GM12801 (cell line): Measurements from ENCODE around the gene FSIP1.

ENCODE experiments used
- TF ChIP-seq, protein P1 (sequence below): IDR thresholded peaks from one replicate; pipeline ENCODE4 v1.5.1; 2011; ENCODE audit warnings: control low read depth; ENCODE audit not compliant: insufficient read length; ENCODE audit errors: extremely low read depth

The FSIP1 gene

DNA sequence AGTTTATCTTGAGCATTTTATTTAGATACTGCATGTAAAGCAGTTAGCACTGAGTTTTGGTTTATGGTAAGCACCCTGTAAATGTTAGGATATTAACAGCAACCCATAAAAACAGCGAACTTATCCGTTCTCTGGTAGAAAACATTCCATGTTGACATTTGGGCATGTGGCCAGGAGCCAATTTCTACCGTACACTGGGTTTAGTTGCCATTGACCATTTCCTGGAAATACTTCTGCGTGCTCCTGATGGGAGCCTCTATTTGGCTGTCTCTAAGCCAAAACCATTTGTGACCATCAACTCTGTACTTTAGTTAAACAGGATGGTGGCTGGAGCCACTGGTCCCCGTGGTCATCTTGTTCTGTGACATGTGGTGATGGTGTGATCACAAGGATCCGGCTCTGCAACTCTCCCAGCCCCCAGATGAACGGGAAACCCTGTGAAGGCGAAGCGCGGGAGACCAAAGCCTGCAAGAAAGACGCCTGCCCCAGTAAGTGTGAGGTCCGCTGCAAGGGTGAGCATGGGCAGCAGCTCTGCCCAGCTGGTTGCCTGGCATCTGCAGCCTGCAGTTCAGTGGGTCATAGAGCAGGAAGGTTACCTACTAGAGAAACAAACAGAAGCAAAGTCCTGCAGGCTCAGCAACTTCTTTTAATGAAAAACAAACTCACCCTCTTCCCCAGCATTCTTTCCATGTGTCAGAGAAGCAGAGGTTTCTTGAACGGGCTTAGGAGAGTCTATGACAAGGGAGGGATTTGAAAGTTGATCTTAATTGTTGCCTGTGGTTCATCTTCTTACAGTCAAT lies 194.7 kb downstream of the FSIP1 start:
- TF ChIP-seq, protein P1, sequence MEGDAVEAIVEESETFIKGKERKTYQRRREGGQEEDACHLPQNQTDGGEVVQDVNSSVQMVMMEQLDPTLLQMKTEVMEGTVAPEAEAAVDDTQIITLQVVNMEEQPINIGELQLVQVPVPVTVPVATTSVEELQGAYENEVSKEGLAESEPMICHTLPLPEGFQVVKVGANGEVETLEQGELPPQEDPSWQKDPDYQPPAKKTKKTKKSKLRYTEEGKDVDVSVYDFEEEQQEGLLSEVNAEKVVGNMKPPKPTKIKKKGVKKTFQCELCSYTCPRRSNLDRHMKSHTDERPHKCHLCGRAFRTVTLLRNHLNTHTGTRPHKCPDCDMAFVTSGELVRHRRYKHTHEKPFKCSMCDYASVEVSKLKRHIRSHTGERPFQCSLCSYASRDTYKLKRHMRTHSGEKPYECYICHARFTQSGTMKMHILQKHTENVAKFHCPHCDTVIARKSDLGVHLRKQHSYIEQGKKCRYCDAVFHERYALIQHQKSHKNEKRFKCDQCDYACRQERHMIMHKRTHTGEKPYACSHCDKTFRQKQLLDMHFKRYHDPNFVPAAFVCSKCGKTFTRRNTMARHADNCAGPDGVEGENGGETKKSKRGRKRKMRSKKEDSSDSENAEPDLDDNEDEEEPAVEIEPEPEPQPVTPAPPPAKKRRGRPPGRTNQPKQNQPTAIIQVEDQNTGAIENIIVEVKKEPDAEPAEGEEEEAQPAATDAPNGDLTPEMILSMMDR: no peak

DNA sequence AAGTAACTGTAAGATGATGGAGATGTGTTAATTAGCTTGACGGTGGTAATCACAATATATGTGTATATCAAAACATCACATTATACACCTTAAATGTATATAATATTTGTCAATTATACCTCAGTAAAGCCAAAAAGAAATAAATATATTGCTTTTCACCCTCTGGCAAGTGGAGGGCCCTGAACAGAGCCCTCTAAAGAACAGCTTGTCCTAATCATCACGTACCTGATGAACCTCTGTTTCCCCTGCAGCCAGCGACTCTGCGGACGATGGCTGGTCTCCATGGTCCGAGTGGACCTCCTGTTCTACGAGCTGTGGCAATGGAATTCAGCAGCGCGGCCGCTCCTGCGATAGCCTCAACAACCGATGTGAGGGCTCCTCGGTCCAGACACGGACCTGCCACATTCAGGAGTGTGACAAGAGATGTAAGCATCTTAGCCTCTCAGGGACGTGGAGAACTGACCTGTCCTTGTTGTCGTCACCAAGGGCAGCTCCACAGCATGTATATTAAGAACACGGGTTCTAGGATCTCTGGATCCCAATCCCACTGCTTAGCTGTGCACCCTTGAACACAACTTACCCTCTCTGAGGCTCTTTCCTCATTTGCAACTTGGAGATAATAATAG lies 195.4 kb downstream of the FSIP1 start:
- TF ChIP-seq, protein P1: no peak

DNA sequence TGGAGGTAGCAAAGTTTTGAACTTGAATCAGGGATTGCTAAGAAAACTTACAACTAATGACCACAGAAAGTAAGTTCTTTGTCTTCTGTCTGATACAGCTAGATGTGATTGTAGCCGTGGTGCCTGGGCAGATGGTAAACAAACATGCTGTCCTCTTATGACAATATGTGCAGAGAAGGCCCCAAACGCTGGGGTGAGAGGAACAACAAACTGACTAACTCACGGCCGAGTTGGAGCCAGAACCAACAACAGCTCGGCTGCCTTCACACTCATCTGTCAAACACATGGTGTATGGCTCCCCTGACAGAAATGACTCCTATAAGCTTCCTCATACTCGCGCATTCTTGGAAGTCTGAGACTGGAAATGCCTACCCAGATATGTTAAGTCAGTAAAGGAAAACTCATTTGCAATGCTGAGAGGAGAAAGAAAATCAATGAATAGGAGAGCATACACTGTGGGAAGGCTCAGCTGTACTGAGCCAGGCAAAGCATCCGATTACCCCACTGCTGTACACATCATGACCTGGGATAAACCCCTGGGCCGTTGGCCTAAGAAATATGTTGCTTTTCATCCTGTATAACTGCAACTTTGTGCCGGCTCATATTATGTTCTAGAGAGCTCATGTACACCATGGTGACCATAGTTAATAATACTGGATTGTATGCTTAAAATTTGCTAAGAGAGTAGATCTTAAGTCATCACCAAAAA lies 196.1 kb downstream of the FSIP1 start:
- TF ChIP-seq, protein P1: no peak

DNA sequence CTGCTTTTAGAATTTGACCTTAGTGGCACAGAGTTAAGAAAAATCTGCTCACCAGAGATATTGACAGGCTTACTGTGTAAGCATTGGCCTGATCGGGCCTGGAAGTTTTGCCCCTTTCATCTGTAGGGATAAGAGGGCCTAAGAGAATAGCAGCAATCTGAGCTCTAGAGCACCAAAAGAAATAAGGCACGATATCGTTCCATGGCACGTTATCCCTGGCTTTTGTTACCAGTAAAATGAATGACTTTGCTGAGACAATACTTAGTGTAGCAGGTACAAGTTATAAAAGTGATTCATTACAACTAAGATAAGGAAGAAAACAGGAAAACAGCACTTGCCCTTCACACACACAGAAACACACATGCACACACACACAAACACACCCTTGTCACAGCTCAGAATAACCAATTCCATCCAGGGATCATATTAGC lies 196.8 kb downstream of the FSIP1 start:
- TF ChIP-seq, protein P1: no peak

DNA sequence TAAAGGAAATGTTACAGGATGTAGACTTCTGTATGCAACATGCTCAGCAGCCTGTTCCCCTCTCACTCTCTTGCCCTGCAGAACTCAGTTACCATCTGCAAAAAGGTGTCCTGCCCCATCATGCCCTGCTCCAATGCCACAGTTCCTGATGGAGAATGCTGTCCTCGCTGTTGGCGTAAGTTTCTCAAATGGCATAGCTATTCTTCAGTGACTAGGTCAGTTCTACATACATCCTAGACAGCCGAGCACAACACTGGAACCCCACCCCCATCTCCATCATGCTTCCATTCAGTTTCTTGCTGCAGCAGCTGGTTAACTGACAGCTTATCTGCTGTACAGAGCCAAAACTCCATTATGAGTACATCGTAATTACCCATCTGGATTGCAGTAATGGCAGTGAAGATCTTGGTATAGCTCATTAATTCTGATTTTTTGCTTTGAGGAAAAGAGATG lies 197.2 kb downstream of the FSIP1 start:
- TF ChIP-seq, protein P1: no peak

DNA sequence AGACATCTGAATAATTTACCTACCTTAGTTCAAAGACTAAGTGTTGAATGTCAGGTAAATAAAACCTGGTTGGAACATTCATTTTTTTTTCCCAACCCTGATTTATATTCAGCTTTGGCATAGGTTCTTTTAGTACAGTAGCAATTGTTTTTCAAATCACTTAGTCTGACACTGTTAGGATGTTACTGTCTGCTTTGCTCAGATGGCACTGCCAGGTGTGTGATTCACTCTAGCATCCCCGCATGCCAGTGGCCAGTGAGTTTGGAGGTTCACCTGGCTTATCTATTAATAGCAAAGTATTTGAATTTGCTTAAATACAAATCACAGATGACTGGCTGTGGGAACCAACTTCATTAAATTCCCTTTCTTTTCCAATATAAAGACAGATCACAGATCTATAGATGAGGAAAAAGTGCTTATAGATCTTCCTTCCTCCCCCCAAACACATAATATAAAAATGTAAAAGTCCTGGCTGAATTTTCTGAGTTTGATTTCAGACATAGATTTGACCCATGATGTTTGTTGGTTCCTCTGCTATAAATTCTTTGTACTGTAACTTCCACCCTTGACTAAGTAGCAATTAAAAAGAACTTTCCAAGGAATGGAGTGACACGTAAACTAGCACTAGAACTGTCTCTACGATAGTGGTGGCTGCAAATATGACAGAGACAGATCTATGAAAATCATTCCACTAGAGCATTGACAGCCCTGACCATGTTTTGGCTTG lies 197.8 kb downstream of the FSIP1 start:
- TF ChIP-seq, protein P1: no peak

DNA sequence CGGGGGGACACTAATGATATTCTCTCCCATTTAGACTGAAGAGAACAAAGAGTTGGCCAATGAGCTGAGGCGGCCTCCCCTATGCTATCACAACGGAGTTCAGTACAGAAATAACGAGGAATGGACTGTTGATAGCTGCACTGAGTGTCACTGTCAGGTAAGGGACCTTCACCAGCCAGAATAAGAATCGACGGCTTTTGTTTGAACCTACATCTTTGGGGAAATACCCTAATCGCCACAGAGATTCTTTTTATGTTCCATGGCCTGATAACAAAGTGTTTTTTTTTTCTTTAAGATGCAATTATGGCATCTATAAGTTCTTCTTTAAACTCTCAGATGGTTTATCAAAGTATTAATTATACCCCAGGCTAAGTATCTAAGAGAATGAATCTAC lies 198.4 kb downstream of the FSIP1 start:
- TF ChIP-seq, protein P1: no peak
